K562 (cell line): Measurements from ENCODE around the gene NXT1. TPM values are rescaled to one million over a fixed set of nuclear protein-coding genes. Genes with fewer than 3 reads are reported as not detected.

Source experiments
- ARID2 ChIP-seq: fragments of 450-650 bp; IDR thresholded peaks from 2 replicates; pipeline ENCODE4 v1.6.1; 2017; ENCODE audit warnings: antibody characterized with exemption, mild to moderate bottlenecking
- DPF2 ChIP-seq: fragments of 450-650 bp; IDR thresholded peaks from 2 replicates; pipeline ENCODE4 v1.6.1; 2016
- ELF4 ChIP-seq: fragments of 450-650 bp; formaldehyde crosslinking; IDR thresholded peaks from 2 replicates; pipeline ENCODE4 v1.4.0; 2022; ENCODE audit warnings: missing genetic modification characterization
- FOXA1 ChIP-seq: fragments of 450-650 bp; IDR thresholded peaks from 2 replicates; pipeline ENCODE4 v1.6.1; 2016; ENCODE audit warnings: mild to moderate bottlenecking, borderline replicate concordance
- GATAD2A ChIP-seq: fragments of 450-650 bp; IDR thresholded peaks from 2 replicates; pipeline ENCODE4 v1.6.1; 2017
- MYNN ChIP-seq, 2 experiments: sonication (generic); formaldehyde crosslinking in 1 of 2; IDR thresholded peaks; 2 replicates each; pipeline versions ENCODE4 v1.5.0 to v1.6.1; 2016 to 2020; ENCODE audit warnings: antibody characterized with exemption in 1 of 2, missing genetic modification reagents in 1 of 2
- NCOA6 ChIP-seq: fragments of 450-650 bp; IDR thresholded peaks from 2 replicates; pipeline ENCODE4 v1.6.1; 2017; ENCODE audit warnings: mild to moderate bottlenecking
- NCOR1 ChIP-seq: fragments of 450-650 bp; IDR thresholded peaks from 2 replicates; pipeline ENCODE4 v1.6.1; 2016; ENCODE audit warnings: mild to moderate bottlenecking, moderate library complexity
- PHF21A ChIP-seq: fragments of 450-650 bp; IDR thresholded peaks from 2 replicates; pipeline ENCODE4 v1.6.1; 2017; ENCODE audit warnings: low read depth, borderline replicate concordance
- RBM34 ChIP-seq: fragments of 200-400 bp; formaldehyde crosslinking; IDR thresholded peaks from 2 replicates; pipeline ENCODE4 v1.6.1; 2018; ENCODE audit warnings: low read length, borderline replicate concordance; ENCODE audit not compliant: insufficient read depth
- SMARCB1 ChIP-seq: IDR thresholded peaks from 2 replicates; pipeline ENCODE4 v1.6.1; 2011; ENCODE audit warnings: improper control_type of control experiment, low read depth; ENCODE audit not compliant: insufficient read length
- ZHX1 ChIP-seq: fragments of 150-350 bp; conservative IDR thresholded peaks from 2 replicates; pipeline ENCODE4 v1.6.1; 2014; ENCODE audit warnings: low read length
- ZNF316 ChIP-seq: fragments of 450-650 bp; IDR thresholded peaks from 2 replicates; pipeline ENCODE4 v1.6.1; 2016
- polyA plus RNA-seq, 8 experiments: library from polyadenylated mRNA; depleted of rRNA in 4 of 8; stranded (reverse) in 5 of 8; unstranded in 3 of 8; fragments of >200 nt; fragmentation: Nextera tagmentation in 2 of 8; fragmentation: Illumina TruSeq in 1 of 8; extraction: Ambion mirVana in 2 of 8; extraction: Trizol in 1 of 8; gene quantifications; 2 replicates each; pipeline versions ENCODE4 v1.2.1 to v1.2.3, GENCODE V29; 2011 to 2014; ENCODE audit warnings: inconsistent platforms in 1 of 8, missing spikeins in 1 of 8
- total RNA-seq, 7 experiments: library from RNA; depleted of rRNA in 6 of 7; stranded (reverse); fragments of >200 nt in 6 of 7; fragmentation: Illumina TruSeq in 2 of 7; extraction: Trizol in 2 of 7; gene quantifications; 2 replicates each; pipeline versions ENCODE4 v1.2.1 to v1.2.3, GENCODE V29; 2011 to 2021; ENCODE audit warnings: low replicate concordance in 1 of 7
- TF ChIP-seq, protein P1 (sequence below), 2 experiments: IDR thresholded peaks; 2 replicates each; pipeline ENCODE4 v1.6.1; 2012; ENCODE audit warnings: improper control_type of control experiment in 2 of 2, low read depth in 2 of 2, low read length in 2 of 2, borderline replicate concordance in 1 of 2
- TF ChIP-seq, protein P2 (sequence below): fragments of 250-450 bp; sonication (Bioruptor Pico); IDR thresholded peaks from 2 replicates; pipeline ENCODE4 v1.5.0; 2021; ENCODE audit warnings: mild to moderate bottlenecking, borderline replicate concordance
- TF ChIP-seq, protein P3 (sequence below), 2 experiments: IDR thresholded peaks in 1 of 2; conservative IDR thresholded peaks in 1 of 2; 2 replicates each; pipeline ENCODE4 v1.6.1; 2016; ENCODE audit warnings: low read depth in 2 of 2, mild to moderate bottlenecking in 1 of 2, missing compliant biosample characterization in 1 of 2, missing genetic modification characterization in 1 of 2, moderate library complexity in 1 of 2

NXT1 gene
- total and polyA plus RNA-seq, 9 of the 15 experiments (the other 6 are each of a cell fraction or from before 2014, with no cell fraction given) = 7.7 to 50.9 (median 35.6) TPM

DNA sequence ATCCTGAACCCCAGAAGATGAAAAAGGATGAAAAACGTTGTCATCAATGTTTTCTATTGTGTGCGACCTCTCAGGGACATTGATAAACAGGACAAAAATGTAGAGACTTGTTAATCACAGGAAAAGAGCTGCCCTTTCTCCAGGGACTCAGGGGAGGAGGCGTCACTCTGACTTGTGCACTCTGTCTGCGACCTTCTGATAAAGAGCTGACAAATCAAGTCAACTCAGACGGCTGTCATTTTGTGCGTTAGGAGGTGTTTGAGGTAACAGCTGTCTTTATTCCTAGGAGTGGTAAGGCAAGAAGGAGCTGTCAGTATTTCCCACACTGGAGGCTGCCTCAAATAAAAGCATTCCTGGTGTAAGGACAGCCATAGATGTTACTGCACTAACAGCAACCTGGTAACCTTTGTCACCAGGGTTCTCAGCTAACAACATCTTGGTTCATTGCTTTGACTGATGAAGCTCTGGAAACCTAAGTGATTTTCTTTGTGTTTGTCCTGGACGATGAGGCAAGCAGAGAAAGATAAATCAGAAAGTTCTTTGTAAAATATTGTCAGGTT, 38.6 kb upstream of the NXT1 start (continued):
- TF ChIP-seq, protein P1, sequence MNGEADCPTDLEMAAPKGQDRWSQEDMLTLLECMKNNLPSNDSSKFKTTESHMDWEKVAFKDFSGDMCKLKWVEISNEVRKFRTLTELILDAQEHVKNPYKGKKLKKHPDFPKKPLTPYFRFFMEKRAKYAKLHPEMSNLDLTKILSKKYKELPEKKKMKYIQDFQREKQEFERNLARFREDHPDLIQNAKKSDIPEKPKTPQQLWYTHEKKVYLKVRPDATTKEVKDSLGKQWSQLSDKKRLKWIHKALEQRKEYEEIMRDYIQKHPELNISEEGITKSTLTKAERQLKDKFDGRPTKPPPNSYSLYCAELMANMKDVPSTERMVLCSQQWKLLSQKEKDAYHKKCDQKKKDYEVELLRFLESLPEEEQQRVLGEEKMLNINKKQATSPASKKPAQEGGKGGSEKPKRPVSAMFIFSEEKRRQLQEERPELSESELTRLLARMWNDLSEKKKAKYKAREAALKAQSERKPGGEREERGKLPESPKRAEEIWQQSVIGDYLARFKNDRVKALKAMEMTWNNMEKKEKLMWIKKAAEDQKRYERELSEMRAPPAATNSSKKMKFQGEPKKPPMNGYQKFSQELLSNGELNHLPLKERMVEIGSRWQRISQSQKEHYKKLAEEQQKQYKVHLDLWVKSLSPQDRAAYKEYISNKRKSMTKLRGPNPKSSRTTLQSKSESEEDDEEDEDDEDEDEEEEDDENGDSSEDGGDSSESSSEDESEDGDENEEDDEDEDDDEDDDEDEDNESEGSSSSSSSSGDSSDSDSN (IDR thresholded peaks at IDR 0.05; ENCODE audit: borderline replicate concordance in 1 of 2, low read depth in 2 of 2, low read length in 2 of 2) = no peak
- TF ChIP-seq SMARCB1 (no peak), ZNF316 (peak; percentile 42; the same call in 1 of the 2 replicates), ZHX1 (no peak), NCOA6 (no peak), DPF2 (peak; percentile 87), RBM34 (no peak), NCOR1 (peak; percentile 80), ELF4 (CRISPR knock-in tag) (no peak), PHF21A (peak; percentile 38; the same call in 1 of the 2 replicates), MYNN (IDR thresholded peaks at IDR 0.05) (no peak), MYNN (CRISPR knock-in tag; IDR thresholded peaks at IDR 0.05) (no peak), ARID2 (no peak), GATAD2A (no peak), FOXA1 (no peak)
- TF ChIP-seq, protein P2, sequence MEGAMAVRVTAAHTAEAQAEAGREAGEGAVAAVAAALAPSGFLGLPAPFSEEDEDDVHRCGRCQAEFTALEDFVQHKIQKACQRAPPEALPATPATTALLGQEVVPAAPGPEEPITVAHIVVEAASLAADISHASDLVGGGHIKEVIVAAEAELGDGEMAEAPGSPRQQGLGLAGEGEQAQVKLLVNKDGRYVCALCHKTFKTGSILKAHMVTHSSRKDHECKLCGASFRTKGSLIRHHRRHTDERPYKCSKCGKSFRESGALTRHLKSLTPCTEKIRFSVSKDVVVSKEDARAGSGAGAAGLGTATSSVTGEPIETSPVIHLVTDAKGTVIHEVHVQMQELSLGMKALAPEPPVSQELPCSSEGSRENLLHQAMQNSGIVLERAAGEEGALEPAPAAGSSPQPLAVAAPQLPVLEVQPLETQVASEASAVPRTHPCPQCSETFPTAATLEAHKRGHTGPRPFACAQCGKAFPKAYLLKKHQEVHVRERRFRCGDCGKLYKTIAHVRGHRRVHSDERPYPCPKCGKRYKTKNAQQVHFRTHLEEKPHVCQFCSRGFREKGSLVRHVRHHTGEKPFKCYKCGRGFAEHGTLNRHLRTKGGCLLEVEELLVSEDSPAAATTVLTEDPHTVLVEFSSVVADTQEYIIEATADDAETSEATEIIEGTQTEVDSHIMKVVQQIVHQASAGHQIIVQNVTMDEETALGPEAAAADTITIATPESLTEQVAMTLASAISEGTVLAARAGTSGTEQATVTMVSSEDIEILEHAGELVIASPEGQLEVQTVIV (CRISPR knock-in tag) = no peak
- TF ChIP-seq, protein P3, sequence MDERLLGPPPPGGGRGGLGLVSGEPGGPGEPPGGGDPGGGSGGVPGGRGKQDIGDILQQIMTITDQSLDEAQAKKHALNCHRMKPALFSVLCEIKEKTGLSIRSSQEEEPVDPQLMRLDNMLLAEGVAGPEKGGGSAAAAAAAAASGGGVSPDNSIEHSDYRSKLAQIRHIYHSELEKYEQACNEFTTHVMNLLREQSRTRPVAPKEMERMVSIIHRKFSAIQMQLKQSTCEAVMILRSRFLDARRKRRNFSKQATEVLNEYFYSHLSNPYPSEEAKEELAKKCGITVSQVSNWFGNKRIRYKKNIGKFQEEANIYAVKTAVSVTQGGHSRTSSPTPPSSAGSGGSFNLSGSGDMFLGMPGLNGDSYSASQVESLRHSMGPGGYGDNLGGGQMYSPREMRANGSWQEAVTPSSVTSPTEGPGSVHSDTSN (CRISPR knock-in tag; IDR thresholded peaks at IDR 0.05; ENCODE audit: low read depth) = no peak
- TF ChIP-seq, protein P3 (tag; conservative IDR thresholded peaks at IDR 0.05; ENCODE audit: low read depth) = peak; percentile 87
